NCI-H526 (cell line): ENCODE results near the gene USP13.
"Not testable (repeated sequence)": the region's sequence is repeated elsewhere in the genome, so short reads cannot be mapped to it uniquely, and the experiment has no call there.

ENCODE experiments used
- DNase-seq, 2 experiments: peaks; one replicate each; lab custom pipeline; 2025; lab: John Stamatoyannopoulos, UW

Gene USP13

GRCh38 chr3:179652447-179653095, at the start of gene USP13:
TSS of gene USP13 (plus strand) at chr3:179653040. CDS start at chr3:179653226, 186 bp downstream.
- peak; percentile 45 to 89 for DNase-seq

GRCh38 chr3:179603321-179603720, 49.5 kb upstream of the USP13 start:
- no peak for DNase-seq

GRCh38 chr3:179603831-179604230, 49.0 kb upstream of the USP13 start:
- DNase-seq = no peak

- peak; percentile 92 to 97 for DNase-seq
These were observed 48.3 kb upstream of the USP13 start, which contains the start of the genes MRPL47 and NDUFB5 for GRCh38 chr3:179604321-179605078. TSS of gene MRPL47 (minus strand) at chr3:179604638. CDS start at chr3:179604624, 14 bp downstream. TSS of gene NDUFB5 (plus strand) at chr3:179604794. CDS start at chr3:179604816, 22 bp downstream.

GRCh38 chr3:179606534-179607085, 46.2 kb upstream of the USP13 start:
- no peak for DNase-seq

- DNase-seq = no peak
These were observed 43.7 kb upstream of the USP13 start for GRCh38 chr3:179608931-179609720.

GRCh38 chr3:179610066-179610465, 42.8 kb upstream of the USP13 start:
- DNase-seq = no peak

- DNase-seq = no peak
These were observed 39.0 kb upstream of the USP13 start for GRCh38 chr3:179613807-179614206.

GRCh38 chr3:179615458-179616173, 37.2 kb upstream of the USP13 start:
- DNase-seq = no peak

GRCh38 chr3:179622023-179622422, 30.8 kb upstream of the USP13 start:
- no peak for DNase-seq

GRCh38 chr3:179624451-179624850, 28.4 kb upstream of the USP13 start:
- no peak for DNase-seq

GRCh38 chr3:179630753-179631451, 21.9 kb upstream of the USP13 start:
- no peak for DNase-seq

- no peak for DNase-seq
These were observed 12.4 kb upstream of the USP13 start for GRCh38 chr3:179640469-179640868.

- no peak for DNase-seq
These were observed 10.0 kb upstream of the USP13 start for GRCh38 chr3:179642871-179643270.

- not testable (repeated sequence) for DNase-seq
These were observed 9.0 kb upstream of the USP13 start for GRCh38 chr3:179643837-179644236.

- DNase-seq = no peak
These were observed 6.7 kb upstream of the USP13 start for GRCh38 chr3:179646177-179646576.

GRCh38 chr3:179651687-179652446, 973 bp upstream of the USP13 start:
- no peak for DNase-seq

- peak; percentile 79 to 89 for DNase-seq
These were observed 407 bp downstream of the USP13 start for GRCh38 chr3:179653096-179653797.

GRCh38 chr3:179655236-179655635, 2.4 kb downstream of the USP13 start:
- no peak for DNase-seq
